Colonic mucosa (tissue), 4 donors: ENCODE measurements around the gene RASSF5. TPM values are rescaled to one million over a fixed set of nuclear protein-coding genes. Genes with fewer than 3 reads are reported as not detected.

Experiments used
- DNase-seq: peaks from one replicate; pipeline ENCODE4 v3.0.0-alpha.2; 2020
- H3K27ac ChIP-seq: fragments of 200-600 bp; one replicate; pipeline ENCODE4 v1.8.0; 2021
- H3K27me3 ChIP-seq: fragments of 200-600 bp; one replicate; pipeline ENCODE4 v1.8.0; 2021
- H3K36me3 ChIP-seq: fragments of 200-600 bp; one replicate; pipeline ENCODE4 v1.8.0; 2021
- H3K4me1 ChIP-seq: fragments of 200-600 bp; one replicate; pipeline ENCODE4 v1.8.0; 2021; ENCODE audit warnings: mild to moderate bottlenecking
- H3K4me3 ChIP-seq: fragments of 200-600 bp; one replicate; pipeline ENCODE4 v1.8.0; 2021
- H3K9ac ChIP-seq, 2 donors: one replicate each; pipeline ENCODE4 v1.7.0; 2013; ENCODE audit warnings: control low read depth in 2 of 2, low read depth in 2 of 2, low read length in 2 of 2
- H3K9me3 ChIP-seq: fragments of 200-600 bp; one replicate; pipeline ENCODE4 v1.8.0; 2021
- intact Hi-C: fragments of 100-400 bp; cut with DNase I; formaldehyde crosslinking; loops from one replicate; pipeline ENCODE4 v1.14.1; 2022
- total RNA-seq, 2 donors: library from RNA; stranded (reverse); fragmentation: NEBNext Ultra II Directional in 1 of 2; extraction: Animal tissue kit (Norgen Biotek cat#: 25700) in 1 of 2; gene quantifications; one replicate each; pipeline ENCODE4 v1.2.1, GENCODE V29; 2021
- TF ChIP-seq, protein P1 (sequence below): fragments of 200-600 bp; IDR thresholded peaks from one replicate; pipeline ENCODE4 v1.8.0; 2022; ENCODE audit warnings: antibody characterized with exemption, mild to moderate bottlenecking
- donor health status: healthy.
- donor health status: DM: no; HTN: no; CAD: no.
- donor health status: DM: no; HTN: no; CAD: no.

RASSF5 gene
- total RNA-seq, 2 donors from 2014 or later, result 4.9 to 5.4 TPM

DNA sequence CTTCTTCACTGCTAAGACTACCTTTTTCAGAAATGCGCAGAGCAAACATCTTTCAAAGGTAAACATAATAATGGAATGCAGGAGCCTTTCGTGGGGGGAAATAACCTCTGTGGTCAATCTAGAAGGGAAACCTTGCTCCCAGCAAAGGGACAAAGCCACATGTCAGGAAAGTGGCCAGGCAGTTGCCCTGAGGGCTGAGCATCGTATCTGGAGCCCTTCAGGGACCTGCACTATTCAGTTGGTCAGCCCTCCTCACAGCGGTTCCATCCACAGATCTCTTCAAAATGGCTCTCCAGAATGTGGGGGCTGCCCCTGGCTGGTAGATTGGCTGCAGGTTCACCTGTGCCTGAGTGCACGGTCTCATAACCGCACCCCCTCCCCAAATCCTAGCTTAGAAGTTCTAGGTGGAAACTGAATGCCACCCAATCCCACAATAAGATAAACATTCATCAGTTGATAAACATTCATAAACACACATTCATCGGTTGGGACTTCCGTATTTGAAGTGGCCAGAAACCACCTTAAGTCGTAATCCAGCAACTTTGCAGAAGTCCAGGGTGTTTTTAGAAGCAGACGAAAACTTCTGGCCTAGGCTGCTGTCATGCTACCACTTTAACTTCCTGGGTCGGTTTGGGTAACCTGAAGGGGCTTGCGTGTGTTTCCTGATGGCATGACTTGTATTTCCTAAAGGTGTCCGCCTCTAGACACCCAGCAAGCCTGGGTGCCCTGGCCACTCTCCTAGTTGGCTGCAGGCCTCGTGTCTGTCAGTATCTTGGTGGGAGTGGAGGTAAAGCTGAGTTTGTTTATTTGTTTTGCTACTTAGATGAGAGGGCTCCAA, 50.5 kb downstream of the RASSF5 start:
- Histone ChIP-seq H3K27me3 (no peaks in the 10 kb centered on the region), H3K4me3 (peak overlapping the region; percentile 58), H3K9ac (peak overlapping the region; percentile 80 to 81), H3K4me1 (no peaks in the 10 kb centered on the region), H3K36me3 (no peaks in the 10 kb centered on the region), H3K27ac (peak overlapping the region; percentile 85), H3K9me3 (no peaks in the 10 kb centered on the region)
- intact Hi-C loops, result no loop called here
- TF ChIP-seq, protein P1, sequence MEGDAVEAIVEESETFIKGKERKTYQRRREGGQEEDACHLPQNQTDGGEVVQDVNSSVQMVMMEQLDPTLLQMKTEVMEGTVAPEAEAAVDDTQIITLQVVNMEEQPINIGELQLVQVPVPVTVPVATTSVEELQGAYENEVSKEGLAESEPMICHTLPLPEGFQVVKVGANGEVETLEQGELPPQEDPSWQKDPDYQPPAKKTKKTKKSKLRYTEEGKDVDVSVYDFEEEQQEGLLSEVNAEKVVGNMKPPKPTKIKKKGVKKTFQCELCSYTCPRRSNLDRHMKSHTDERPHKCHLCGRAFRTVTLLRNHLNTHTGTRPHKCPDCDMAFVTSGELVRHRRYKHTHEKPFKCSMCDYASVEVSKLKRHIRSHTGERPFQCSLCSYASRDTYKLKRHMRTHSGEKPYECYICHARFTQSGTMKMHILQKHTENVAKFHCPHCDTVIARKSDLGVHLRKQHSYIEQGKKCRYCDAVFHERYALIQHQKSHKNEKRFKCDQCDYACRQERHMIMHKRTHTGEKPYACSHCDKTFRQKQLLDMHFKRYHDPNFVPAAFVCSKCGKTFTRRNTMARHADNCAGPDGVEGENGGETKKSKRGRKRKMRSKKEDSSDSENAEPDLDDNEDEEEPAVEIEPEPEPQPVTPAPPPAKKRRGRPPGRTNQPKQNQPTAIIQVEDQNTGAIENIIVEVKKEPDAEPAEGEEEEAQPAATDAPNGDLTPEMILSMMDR, result no peak
- DNase-seq, result no peak

DNA sequence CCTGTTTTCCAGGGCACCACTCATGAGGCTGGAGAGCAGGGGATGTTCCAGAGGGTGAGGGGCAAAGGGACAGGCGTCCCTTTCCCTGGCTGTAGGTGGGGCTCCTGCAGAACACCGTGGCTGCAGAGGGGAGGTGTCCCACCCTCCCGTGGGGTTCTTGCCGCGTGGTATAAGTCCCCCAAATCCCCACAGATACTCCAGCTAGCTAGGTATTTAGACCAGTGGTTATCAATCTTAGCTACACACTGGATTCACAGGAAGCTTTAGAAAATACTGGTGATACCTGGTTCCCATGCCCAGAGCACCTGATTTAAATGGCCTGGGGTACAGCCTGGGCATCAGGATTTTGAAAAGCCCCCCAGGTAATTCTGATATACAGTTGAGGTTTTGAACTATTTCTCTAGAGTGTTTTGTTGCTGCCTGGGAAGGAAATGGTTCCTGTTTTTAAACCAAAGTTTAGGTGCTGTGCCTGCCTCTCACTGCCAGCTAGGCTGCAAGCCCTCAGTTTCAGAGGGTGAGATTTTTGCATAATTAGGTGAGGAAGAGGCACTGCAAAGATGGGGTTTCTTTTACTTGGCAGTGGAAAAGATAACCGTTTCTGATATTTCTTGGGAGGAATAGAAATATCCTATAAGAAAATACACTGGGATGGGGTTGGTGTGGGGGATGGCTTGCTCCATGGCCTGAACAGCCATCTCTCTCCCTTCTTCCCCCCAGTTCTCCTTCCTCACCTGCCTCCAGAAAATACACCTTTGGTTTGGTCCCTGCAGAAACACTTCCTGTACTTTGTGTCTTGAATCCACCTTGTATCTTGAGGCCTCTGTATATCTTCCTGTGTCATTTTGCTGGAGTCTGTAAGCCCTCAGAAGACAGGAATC, 51.7 kb downstream of the RASSF5 start:
- no peaks in the 10 kb centered on the region for H3K9me3 ChIP-seq
- no peaks in the 10 kb centered on the region for H3K27me3 ChIP-seq
- TF ChIP-seq, protein P1, result no peak
- peak overlapping the region; percentile 85 for H3K27ac ChIP-seq
- no peaks in the 10 kb centered on the region for H3K36me3 ChIP-seq
- peak overlapping the region; percentile 63 to 80 for H3K9ac ChIP-seq
- no peaks in the 10 kb centered on the region for H3K4me1 ChIP-seq
- DNase-seq, result no peak
- H3K4me3 ChIP-seq, result peak overlapping the region; percentile 58
- intact Hi-C loops, result no loop called here

DNA sequence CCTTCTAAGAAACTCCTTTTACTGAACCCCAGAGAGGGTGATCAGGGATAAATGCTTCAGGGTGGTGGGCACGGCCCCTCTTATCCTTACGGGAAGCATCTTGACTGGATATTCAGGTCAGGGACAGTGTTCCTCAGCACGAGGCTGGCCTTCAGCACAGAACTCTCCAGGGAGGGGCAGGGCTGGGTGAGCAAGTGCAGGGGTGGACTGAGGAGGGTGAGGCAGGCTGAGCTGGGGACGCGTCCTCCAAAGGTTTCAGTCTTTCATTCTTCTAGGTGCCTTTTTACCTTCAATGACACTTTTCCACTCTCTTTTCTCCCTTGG, 52.3 kb downstream of the RASSF5 start:
- no peaks in the 10 kb centered on the region for H3K36me3 ChIP-seq
- no peaks in the 10 kb centered on the region for H3K4me1 ChIP-seq
- no peaks in the 10 kb centered on the region for H3K27me3 ChIP-seq
- H3K9ac ChIP-seq, result peak overlapping the region in 1 of 2 donors; percentile 80
- TF ChIP-seq, protein P1, result no peak
- intact Hi-C loops, result no loop called here
- no peaks in the 10 kb centered on the region for H3K9me3 ChIP-seq
- peak; percentile 47 for DNase-seq
- H3K4me3 ChIP-seq, result no peak overlapping the region
- peak overlapping the region; percentile 13 for H3K27ac ChIP-seq

DNA sequence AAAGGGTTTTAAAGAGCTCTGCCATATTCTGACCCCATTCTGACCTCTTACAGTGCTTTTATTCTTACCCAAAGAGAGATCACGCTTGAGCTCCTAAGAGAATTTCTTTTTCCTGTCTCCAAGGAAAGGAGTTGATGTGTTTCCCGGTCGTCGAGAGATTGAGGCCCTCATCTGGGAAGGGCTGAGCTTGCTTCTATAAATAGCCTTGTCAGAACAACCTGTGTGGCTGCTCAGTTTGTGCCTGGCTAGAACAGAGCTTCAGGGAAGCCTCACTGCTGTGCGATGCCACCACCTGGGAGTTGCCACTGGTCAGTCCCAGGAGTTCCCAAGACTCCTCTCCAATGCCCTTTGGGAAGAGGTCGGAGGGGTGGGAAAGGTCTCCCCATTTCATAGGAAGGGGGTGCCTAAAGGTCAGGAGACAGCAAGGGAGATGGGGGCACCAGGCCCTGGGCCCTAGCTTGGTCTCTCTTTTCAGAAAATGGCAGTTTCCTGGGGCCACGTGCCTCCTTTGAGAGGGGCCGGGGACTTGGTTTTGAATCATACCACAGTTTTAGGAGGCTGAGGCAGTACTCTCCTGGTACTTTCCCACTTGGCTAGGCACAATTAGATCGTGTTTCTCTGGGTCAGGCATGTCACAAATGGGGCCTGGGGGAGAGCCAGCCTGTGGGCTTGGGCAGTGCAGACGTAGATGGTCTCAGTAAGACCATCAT, 52.8 kb downstream of the RASSF5 start:
- Histone ChIP-seq H3K27ac (peak overlapping the region; percentile 13), H3K36me3 (no peaks in the 10 kb centered on the region), H3K27me3 (no peaks in the 10 kb centered on the region), H3K4me3 (no peak overlapping the region), H3K9ac (peak overlapping the region in 1 of 2 donors; percentile 80), H3K4me1 (no peaks in the 10 kb centered on the region), H3K9me3 (no peaks in the 10 kb centered on the region)
- no peak for DNase-seq
- TF ChIP-seq, protein P1, result no peak
- intact Hi-C loops, result no loop called here
